Mucosa of descending colon (tissue), 3 donors: Measurements from ENCODE around the gene RNF182. TPM values are rescaled to one million over a fixed set of nuclear protein-coding genes. Genes with fewer than 3 reads are reported as not detected.

Source experiments
- ATAC-seq: fragments of 200-7000 bp; cut with Tn5 transposase; one replicate; pipeline ENCODE4 v1.9.1; 2020; ENCODE audit warnings: mild to moderate bottlenecking, moderate library complexity
- DNase-seq, 3 donors: peaks; one replicate each; pipeline ENCODE4 v3.0.0-alpha.2; 2020
- H3K36me3 ChIP-seq: fragments of 200-600 bp; one replicate; pipeline ENCODE4 v1.8.0; 2021; ENCODE audit warnings: low read depth, mild to moderate bottlenecking
- H3K4me1 ChIP-seq: fragments of 200-600 bp; one replicate; pipeline ENCODE4 v1.8.0; 2021; ENCODE audit warnings: low read depth, mild to moderate bottlenecking
- H3K4me3 ChIP-seq: fragments of 200-600 bp; one replicate; pipeline ENCODE4 v1.8.0; 2021; ENCODE audit warnings: mild to moderate bottlenecking
- H3K9me3 ChIP-seq: fragments of 200-600 bp; one replicate; pipeline ENCODE4 v1.8.0; 2021; ENCODE audit warnings: mild to moderate bottlenecking
- intact Hi-C, 2 donors: fragments of 100-400 bp; cut with DNase I in 1 of 2; cut with micrococcal nuclease in 1 of 2; formaldehyde crosslinking; loops; one replicate each; pipeline versions ENCODE4 v1.11.0 to v1.11.1; 2022; cut with DNase I, micrococcal nuclease
- total RNA-seq, 3 donors: library from RNA; stranded (reverse); fragmentation: NEBNext Ultra II Directional in 2 of 3; extraction: Animal tissue kit (Norgen Biotek cat#: 25700) in 2 of 3; gene quantifications; one replicate each; pipeline versions ENCODE4 v1.2.1 to v1.2.4, GENCODE V29; 2021 to 2023
- TF ChIP-seq, protein P1 (sequence below): fragments of 200-600 bp; IDR thresholded peaks from one replicate; pipeline ENCODE4 v1.8.0; 2022; ENCODE audit warnings: antibody characterized with exemption, mild to moderate bottlenecking
- donor health status: DM: no; HTN: no; CAD: no; lungs with moderate emphysema.
- donor health status: DM: no; HTN: no; CAD: no.
- donor health status: DM: no; HTN: yes; CAD: no.

Gene RNF182
- total RNA-seq, 3 donors from 2014 or later: 0.09 to 0.25 TPM; not detected in 1

DNA sequence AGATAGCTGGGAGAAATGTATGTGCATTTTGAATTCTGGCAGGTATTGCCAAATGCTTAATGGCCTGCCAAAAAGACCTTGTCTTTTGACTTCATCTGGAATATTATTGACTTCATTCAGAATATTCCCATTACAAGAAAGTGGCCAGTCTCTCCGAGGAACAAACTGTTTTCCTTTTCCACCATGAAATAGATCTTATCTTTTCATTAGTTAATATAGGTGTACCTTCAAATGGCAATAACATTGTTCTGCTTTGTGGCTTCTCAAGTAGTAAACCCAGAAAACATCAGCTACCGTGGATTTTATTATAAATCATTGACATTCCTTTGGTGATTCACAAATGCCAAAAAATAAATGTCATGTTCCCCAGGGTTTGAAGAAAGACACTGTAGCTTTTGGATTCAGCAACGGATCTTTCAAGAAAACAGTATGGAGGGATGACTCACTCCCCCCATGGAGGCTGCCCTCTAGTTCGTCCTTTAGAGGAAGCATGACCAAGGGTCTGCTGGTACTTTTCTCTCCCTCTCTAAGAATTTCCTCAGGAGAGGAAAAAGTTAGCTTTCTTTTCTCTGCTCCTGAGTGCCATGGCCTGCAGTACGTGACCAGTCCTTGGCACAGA lies 1.1 kb upstream of the RNF182 start:
- peaks cover 12% of the 10 kb centered on the region for H3K4me1 ChIP-seq
- TF ChIP-seq, protein P1, sequence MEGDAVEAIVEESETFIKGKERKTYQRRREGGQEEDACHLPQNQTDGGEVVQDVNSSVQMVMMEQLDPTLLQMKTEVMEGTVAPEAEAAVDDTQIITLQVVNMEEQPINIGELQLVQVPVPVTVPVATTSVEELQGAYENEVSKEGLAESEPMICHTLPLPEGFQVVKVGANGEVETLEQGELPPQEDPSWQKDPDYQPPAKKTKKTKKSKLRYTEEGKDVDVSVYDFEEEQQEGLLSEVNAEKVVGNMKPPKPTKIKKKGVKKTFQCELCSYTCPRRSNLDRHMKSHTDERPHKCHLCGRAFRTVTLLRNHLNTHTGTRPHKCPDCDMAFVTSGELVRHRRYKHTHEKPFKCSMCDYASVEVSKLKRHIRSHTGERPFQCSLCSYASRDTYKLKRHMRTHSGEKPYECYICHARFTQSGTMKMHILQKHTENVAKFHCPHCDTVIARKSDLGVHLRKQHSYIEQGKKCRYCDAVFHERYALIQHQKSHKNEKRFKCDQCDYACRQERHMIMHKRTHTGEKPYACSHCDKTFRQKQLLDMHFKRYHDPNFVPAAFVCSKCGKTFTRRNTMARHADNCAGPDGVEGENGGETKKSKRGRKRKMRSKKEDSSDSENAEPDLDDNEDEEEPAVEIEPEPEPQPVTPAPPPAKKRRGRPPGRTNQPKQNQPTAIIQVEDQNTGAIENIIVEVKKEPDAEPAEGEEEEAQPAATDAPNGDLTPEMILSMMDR: no peak
- H3K4me3 ChIP-seq: no peak overlapping the region
- DNase-seq (no peak), ATAC-seq (no peak)
- intact Hi-C loops: no loop called here
- no peaks in the 10 kb centered on the region for H3K36me3 ChIP-seq
- no peaks in the 10 kb centered on the region for H3K9me3 ChIP-seq

DNA sequence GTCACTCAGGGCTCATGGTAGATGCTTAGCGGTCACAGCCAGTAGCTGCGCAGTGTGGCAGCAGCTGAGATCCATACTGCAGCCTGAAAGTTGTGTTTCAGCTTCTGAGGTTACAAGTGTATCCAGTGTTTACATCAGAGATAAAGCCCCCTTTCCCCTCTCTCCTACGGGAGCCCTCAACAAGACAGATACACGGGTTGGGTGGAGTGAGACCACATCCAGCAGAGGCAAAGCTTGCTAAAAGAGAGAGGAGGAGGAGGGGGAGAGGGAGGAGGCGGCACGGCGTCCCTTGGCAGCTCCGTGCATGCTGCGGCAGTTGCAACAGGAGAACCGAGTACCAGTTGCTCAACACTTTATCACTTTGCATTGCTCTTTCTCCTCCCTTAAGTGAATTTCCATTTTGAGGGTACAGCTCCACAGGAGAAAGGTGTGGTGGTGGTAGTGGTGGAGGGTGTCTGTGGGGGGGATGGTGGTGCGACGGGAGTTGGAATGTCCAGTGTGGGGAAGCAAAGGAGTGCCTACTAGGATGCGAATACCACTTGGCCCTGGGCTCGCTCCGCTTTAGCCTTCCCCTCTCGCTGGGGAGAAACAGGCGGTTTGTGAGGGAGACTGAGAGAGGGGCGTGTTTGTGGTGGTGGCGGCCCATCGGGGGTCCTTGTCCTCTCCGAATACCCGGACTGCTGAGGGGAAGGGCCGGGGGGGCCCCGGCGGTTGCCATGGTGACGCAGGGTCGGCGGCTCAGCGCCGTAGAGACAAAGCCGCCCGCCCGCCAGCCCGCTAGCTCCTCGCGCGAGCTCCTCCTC lies 405 bp upstream of the RNF182 start:
- DNase-seq (peak in 1 of 3 donors; percentile 46), ATAC-seq (peak; percentile 14)
- intact Hi-C loops: no loop called here
- Histone ChIP-seq H3K4me1 (peaks cover 12% of the 10 kb centered on the region), H3K9me3 (no peaks in the 10 kb centered on the region), H3K4me3 (no peak overlapping the region), H3K36me3 (no peaks in the 10 kb centered on the region)
- TF ChIP-seq, protein P1: no peak

DNA sequence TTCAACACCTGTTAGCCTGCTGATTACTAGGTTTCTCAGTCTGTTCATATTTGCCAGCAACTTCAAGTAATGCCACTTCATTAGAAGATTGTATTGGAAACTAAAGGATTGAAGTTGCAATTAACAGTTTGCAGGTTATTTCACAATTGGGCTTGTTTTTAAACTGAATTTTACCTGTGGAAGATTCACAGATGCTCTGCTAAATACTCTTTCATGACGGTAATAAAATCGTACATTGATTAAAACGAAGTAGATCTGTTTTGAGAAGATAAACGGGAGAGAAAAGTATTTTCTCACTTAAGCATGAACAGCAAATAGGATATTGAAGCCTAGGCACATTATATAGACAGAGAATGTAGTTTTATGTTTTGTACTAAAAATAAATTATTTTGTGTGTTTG lies 1.6 kb downstream of the RNF182 start:
- Histone ChIP-seq H3K9me3 (no peaks in the 10 kb centered on the region), H3K36me3 (no peaks in the 10 kb centered on the region), H3K4me3 (no peak overlapping the region), H3K4me1 (peaks cover 12% of the 10 kb centered on the region)
- no peak for ATAC-seq
- no peak for DNase-seq
- TF ChIP-seq, protein P1: no peak
- intact Hi-C loops: no loop called here

DNA sequence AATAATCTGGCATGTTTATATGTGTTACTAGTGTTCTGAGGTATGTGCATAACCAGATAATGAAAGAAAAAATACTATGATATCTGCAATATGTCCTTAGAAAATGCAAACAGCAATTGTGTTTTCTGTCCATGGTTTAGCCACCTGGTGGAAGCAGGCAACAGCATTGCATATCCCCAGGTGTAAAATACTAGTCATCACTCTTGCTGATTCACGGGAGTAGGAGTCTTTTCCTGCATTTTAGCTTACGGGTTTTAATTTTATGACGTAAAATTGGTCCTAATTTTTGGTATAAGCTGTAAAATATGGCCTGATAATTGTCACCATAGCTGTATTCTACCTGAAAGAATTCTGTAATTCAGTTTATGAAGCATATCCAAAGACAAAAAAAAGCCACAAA lies 2.5 kb downstream of the RNF182 start:
- intact Hi-C loops: no loop called here
- Histone ChIP-seq H3K36me3 (no peaks in the 10 kb centered on the region), H3K4me3 (no peak overlapping the region), H3K9me3 (no peaks in the 10 kb centered on the region), H3K4me1 (peaks cover 12% of the 10 kb centered on the region)
- ATAC-seq (no peak), DNase-seq (no peak)
- TF ChIP-seq, protein P1: no peak

DNA sequence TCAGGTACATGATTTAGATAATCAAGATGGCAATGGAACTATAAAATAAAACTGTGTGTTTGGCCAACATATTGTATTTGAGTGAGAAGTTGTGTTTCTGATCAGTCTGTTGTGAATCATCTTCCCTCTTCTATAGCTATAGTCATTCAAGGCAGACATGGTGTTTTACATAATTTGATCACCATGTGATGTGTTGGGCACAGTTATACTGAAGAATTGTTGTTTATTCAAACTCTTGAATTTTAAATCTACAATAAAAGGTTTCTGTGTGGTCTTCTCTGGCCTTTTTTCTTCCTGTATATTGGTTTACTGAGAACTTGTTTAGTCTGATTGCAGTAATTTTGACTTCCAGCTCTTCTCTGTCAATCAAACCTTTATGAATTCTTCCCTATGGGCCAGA lies 4.4 kb downstream of the RNF182 start:
- Histone ChIP-seq H3K4me3 (no peak overlapping the region), H3K9me3 (no peaks in the 10 kb centered on the region)
- intact Hi-C loops: no loop called here

More for the DNA sequence above, 4.4 kb downstream of the RNF182 start:
- ATAC-seq (no peak), DNase-seq (no peak)
- TF ChIP-seq, protein P1: no peak
- H3K4me1 ChIP-seq: peaks cover 10% of the 10 kb centered on the region
- H3K36me3 ChIP-seq: no peaks in the 10 kb centered on the region
